GM18505 (cell line): ENCODE results near the gene UFSP2.
"Not testable (repeated sequence)": the region's sequence is repeated elsewhere in the genome, so short reads cannot be mapped to it uniquely, and the experiment has no call there.

Experiments
- ATAC-seq: cut with Tn5 transposase; IDR thresholded peaks from one replicate; pipeline ENCODE4 v1.9.1; 2021; ENCODE audit not compliant: unreplicated experiment
- POLR2A ChIP-seq: IDR thresholded peaks from 4 replicates; pipeline ENCODE4 v1.6.1; 2011; ENCODE audit warnings: borderline replicate concordance; ENCODE audit not compliant: insufficient read depth, insufficient read length; ENCODE audit errors: extremely low read depth

The UFSP2 gene

DNA sequence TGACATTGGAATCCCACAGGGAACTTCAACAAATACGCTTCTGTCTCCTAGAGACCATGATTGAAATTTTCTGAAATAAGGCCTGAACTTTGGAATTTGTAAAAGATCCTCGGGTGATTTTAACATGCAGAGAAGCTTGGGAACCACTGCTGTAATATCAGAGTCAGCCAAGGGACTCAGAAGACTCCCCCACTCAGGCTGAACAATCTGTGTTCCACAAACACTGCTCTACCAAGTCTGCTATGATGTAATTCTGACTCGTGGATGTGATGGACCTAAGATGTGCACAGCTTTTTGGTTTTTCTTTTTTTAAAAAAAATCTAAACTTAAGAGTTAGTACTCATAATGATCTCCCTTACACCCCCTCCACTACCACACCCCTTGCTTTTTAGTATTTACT lies 56.0 kb downstream of the UFSP2 start:
- no peak for ATAC-seq
- TF ChIP-seq POLR2A: no peak

DNA sequence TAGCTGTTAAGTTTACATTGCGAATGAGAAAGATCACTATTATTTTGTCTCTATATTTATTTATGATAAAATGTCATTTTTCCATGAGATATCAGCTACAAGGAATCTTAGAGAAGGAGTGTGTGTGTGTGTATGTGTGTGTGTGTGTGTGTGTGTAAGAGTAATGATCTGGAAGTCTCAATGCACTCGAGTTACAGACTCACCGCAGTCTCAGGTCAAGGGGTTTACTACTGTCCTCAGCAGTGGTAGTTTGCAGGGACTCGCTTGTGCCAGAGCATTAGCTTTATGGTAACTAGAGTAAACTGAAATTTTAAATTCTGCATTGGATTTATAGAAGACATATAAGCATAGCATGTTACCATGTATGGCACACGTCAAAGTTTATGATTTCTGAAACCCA lies 60.9 kb downstream of the UFSP2 start:
- TF ChIP-seq POLR2A: no peak

DNA sequence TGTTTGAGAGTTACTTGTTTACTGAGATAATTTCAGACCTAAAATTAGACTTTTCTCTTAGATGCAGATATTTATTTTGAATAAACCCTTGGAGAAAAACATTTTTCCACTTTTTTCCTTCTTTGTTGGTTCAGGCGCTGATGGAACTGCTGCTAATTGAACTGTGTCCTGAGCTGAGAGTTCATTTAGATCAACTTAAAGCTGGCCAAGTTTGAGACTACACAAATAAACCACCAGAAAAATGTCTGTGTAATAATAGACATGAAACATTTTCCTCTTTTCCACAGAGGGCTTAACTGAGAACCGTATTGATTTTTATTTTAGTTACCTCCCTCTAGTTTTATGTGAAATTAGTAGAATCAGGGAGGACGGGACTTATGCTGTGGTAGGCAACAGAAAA lies 62.5 kb downstream of the UFSP2 start:
- TF ChIP-seq POLR2A: no peak
- ATAC-seq: no peak

More for the DNA sequence above, 60.9 kb downstream of the UFSP2 start:
- ATAC-seq: no peak

DNA sequence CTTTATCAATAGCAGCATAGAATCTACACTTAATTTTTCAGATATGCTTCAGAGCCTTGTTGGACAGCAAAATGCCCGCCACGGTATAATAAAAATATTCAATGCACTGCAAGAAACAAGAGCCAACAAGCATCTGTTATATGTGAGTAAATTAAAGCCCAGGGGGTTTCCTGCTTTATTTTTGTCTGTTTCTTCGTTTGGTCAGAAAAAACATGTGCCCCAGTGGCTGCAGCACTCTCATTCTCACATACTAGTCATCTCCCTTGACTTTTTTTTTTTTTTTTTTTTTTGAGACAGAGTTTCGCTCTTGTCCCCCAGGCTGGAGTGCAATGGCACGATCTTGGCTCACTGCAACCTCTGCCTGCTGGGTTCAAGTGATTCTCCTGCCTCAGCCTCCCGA lies 63.2 kb downstream of the UFSP2 start:
- not testable (repeated sequence) for ATAC-seq

DNA sequence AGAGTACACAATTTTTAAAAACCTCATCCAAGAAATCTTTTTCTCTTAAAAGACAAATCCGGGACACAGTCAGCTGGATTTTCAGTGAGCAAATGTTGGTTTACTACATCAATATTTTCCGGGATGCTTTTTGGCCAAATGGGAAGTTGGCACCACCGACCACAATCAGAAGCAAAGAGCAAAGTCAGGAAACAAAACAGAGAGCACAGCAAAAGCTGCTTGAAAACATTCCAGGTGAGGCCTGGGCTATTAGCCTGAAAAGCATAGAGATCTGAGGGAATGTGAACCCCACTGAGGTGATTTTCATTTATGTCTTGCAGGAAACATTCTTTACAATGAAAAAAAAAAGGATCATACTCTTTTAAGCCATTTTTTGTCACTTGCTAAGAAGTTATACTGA lies 63.9 kb downstream of the UFSP2 start:
- no peak for ATAC-seq
- no peak for TF ChIP-seq POLR2A

DNA sequence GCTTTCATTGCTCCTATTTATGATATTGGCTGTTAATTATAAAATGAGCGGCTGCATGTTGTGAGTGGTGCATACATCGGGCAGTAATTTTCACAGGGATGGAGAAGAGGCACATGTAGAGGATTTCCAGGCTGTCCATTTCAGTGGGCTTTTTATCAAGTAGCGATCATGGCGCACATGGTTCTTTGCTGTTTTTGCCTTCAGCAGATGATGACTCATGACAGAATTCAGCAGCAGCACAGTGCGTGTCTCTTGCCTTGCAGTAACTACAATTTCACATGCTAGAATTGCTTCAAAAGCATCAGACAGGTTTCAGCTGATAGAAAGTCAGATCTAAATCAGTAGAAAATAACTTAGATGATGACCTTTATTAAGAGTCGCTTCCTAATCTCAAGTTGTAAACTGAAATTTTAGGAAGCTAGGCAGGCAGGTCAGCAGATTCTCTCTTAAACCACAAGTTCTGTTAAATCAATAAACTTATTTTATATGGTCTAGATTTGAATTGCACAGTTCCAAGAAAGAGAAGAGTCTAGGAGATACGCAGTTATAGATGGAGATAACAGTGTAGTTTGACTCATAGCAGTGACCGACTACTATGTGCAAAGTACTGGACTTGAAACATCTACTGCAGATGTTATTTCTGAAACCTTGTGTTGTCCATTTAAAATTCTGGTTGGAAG lies 65.9 kb downstream of the UFSP2 start:
- ATAC-seq: no peak
- no peak for TF ChIP-seq POLR2A

DNA sequence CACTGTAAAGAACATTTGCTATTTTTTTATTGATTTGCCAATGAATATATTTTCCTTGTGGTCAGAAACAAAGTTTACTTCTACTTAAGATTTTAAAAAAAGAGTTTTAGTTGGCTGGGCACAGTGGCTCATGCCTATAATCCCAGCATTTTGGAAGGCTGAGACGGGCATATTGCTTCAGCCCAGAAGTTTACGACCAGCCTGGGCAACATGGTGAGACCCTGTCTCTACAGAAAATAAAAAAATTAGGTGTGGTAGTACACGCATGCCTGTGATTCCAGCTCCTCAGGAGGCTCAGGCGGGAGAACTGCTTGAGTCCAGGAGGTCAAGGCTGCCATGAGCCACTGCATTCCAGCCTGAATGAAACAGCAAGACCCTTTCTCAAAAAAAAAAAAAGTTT lies 66.8 kb downstream of the UFSP2 start:
- ATAC-seq: no peak
- TF ChIP-seq POLR2A: no peak

DNA sequence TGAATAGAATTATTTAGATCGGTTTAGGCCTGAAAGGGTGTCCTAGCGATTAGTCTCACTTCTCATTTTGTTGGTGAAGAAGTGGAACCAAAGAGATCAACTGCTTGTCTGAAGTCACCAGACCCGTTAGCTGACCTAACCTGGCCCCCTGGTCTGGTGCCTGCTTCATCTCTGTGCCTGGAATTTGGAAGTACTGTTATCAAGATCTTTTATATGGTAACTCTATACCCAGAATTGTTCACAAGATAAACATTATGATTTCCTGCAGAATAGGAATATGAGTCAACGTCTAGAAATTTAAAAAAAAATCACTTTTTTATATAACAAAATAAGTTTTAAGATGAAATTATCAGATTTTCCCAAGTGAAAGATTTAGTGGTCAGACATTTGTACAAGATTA lies 67.2 kb downstream of the UFSP2 start:
- ATAC-seq: no peak
- no peak for TF ChIP-seq POLR2A

DNA sequence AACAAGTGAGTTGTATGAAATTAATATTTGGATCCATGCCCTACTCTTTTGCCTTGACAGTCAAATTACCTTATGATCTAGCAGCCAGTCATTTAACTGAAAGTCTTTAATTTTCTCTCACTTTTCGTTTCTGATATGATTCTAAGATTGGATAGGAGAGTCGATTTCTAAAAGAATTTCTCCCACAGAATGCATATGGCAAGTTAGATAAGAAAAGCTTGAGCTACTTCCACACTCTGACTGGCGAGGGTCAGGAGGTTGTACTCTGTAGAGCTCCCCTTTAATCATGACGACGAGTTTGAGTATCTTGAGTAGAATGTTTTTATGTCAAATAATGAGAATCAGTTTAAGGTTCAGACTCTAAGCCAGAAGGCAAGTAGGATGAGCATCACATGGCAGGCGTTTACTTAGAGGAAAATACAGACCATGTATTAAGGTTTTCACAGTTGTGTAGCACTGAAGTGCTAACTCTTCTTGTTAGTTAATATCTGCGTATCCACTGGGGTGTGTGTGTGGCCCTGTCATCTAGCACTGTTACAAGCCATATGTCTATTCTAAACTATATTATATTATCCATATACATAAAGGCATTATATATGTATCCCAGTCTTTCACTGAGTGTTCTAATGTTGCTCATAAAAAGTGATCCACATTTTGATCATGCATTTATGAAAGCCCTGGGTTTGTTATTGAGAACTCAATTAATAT lies 67.9 kb downstream of the UFSP2 start:
- ATAC-seq: no peak
- TF ChIP-seq POLR2A: no peak

DNA sequence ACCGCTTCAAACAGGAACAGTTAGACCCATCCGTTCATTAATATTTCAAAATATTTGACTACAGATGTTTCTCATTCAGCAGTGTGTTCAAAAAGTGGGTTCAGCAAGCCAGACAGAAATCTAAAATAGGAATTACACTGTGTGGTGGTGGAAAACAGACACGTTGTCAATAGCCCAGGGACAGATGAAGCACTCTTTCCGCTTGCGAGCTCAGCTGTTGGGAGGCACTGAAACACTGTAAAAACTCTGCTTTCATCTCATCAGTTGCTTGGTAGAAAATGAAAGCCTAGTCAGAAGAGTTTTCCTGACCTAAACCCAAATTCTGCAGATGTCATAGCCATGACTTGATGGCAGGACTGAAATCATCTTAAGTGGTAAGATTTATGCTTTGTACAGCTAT lies 68.6 kb downstream of the UFSP2 start:
- no peak for ATAC-seq
- TF ChIP-seq POLR2A: no peak

DNA sequence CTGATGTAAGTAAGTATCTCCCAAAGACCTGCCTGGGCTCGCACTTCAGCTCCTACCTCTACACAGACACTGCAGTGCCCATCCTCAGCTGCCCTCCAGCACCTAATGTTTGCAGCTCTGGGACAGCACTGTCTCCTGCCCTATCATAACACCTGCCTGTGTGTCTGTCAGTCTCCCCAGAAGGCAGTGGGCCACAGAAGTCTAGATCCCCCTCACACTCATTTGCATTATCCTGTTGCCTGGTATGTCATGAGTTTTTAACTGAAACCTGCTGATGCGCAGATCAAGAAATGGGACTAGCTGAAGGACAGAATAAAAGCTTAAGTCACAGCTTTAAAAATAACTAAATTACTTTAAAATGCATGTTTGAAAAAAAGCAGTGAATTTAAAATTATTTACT lies 73.0 kb downstream of the UFSP2 start:
- no peak for TF ChIP-seq POLR2A
- ATAC-seq: no peak

DNA sequence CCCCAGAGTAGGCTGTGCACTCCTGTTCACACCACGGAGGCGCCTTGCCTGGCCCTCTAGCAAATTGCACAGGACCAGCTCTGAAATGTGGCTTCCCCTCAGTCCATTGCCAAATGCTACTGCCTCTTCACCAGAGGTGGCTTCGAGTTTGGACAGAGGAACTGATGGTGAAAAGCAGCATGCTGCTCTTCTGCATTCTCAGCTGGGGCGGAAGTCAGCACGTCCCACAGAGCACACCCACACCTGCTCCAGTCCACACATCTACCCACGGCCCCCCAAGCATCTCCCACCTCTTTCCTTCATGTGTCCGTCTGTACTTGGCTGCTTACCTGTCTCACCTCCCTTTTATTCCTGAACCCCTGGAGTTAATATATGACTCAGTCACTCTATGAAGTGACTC lies 73.6 kb downstream of the UFSP2 start:
- TF ChIP-seq POLR2A: no peak
- no peak for ATAC-seq

DNA sequence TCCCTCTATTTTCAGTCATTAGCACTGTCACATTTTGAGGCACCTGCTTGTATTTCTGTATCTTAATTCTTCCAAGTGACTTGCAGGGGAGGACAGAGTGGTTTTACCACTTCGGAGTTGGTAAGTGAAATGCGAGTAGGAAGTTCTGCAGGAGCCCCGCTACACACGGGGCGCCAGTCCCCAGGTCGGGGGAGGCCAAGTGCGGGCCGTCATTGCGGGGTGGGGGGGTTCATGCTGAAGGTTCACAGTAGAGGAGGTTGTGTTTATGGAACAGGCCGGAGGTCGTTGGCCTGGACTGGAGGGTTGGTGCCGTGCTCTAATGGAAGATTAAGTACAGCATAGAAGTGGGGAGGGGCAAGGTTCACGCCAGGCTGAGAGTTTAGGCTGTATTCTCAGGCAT lies 74.1 kb downstream of the UFSP2 start:
- TF ChIP-seq POLR2A: no peak
- ATAC-seq: no peak
